ENCODE results near the gene CXCL6.
A peak's percentile ranks its signal among the peaks of the same experiment; 100 is the strongest.

CXCL6 gene

GRCh38 chr4:73839715-73840114 is 3.2 kb downstream of the CXCL6 start:
- no peak for DNase-seq (ENCODE audit: low read depth)
- no peak overlapping the region for H3K4me3 ChIP-seq (ENCODE audit: low read depth, low read length)

- no peak for DNase-seq (ENCODE audit: low read depth)
- H3K4me3 ChIP-seq (ENCODE audit: low read depth, low read length): no peak overlapping the region
Observed at GRCh38 chr4:73841243-73841925, 4.9 kb downstream of the CXCL6 start.

- no peak overlapping the region for H3K4me3 ChIP-seq (ENCODE audit: low read depth, low read length)
- no peak for DNase-seq (ENCODE audit: low read depth)
Observed at GRCh38 chr4:73842696-73843095, 6.2 kb downstream of the CXCL6 start.

- DNase-seq (ENCODE audit: low read depth): no peak
- no peak overlapping the region for H3K4me3 ChIP-seq (ENCODE audit: low read depth, low read length)
Observed at GRCh38 chr4:73843369-73843768, 6.9 kb downstream of the CXCL6 start.

- peak; percentile 66 for DNase-seq (ENCODE audit: low read depth)
- no peak overlapping the region for H3K4me3 ChIP-seq (ENCODE audit: low read depth, low read length)
Observed at GRCh38 chr4:73844345-73844744, 7.9 kb downstream of the CXCL6 start.

- DNase-seq (ENCODE audit: low read depth): no peak
- H3K4me3 ChIP-seq (ENCODE audit: low read depth, low read length): no peak overlapping the region
Observed at GRCh38 chr4:73844806-73845205, 8.3 kb downstream of the CXCL6 start.

- DNase-seq (ENCODE audit: low read depth): no peak
- no peak overlapping the region for H3K4me3 ChIP-seq (ENCODE audit: low read depth, low read length)
Observed at GRCh38 chr4:73847526-73848182, 11.2 kb downstream of the CXCL6 start.

GRCh38 chr4:73848183-73848777 is 11.8 kb downstream of the CXCL6 start:
- no peak for DNase-seq (ENCODE audit: low read depth)
- H3K4me3 ChIP-seq (ENCODE audit: low read depth, low read length): no peak overlapping the region

- DNase-seq (ENCODE audit: low read depth): no peak
- no peak overlapping the region for H3K4me3 ChIP-seq (ENCODE audit: low read depth, low read length)
Observed at GRCh38 chr4:73850261-73850970, 13.9 kb downstream of the CXCL6 start.

GRCh38 chr4:73851293-73851692 is 14.8 kb downstream of the CXCL6 start:
- DNase-seq (ENCODE audit: low read depth): no peak
- H3K4me3 ChIP-seq (ENCODE audit: low read depth, low read length): no peak overlapping the region

- H3K4me3 ChIP-seq (ENCODE audit: low read depth, low read length): no peak overlapping the region
- DNase-seq (ENCODE audit: low read depth): no peak
Observed at GRCh38 chr4:73852771-73853170, 16.3 kb downstream of the CXCL6 start.

GRCh38 chr4:73853246-73853704 is 16.8 kb downstream of the CXCL6 start, which contains the start of gene PF4V1:
TSS of gene PF4V1 (plus strand) at chr4:73853296. CDS start at chr4:73853363, 67 bp downstream.
- DNase-seq (ENCODE audit: low read depth): no peak

GRCh38 chr4:73853718-73854473 is 17.4 kb downstream of the CXCL6 start:
- DNase-seq (ENCODE audit: low read depth): no peak
- no peak overlapping the region for H3K4me3 ChIP-seq (ENCODE audit: low read depth, low read length)

More at GRCh38 chr4:73853246-73853704, 16.8 kb downstream of the CXCL6 start, which contains the start of gene PF4V1:
- H3K4me3 ChIP-seq (ENCODE audit: low read depth, low read length): no peak within 1 kb of the TSS

- no peak for DNase-seq (ENCODE audit: low read depth)
- H3K4me3 ChIP-seq (ENCODE audit: low read depth, low read length): no peak overlapping the region
Observed at GRCh38 chr4:73855406-73855805, 18.9 kb downstream of the CXCL6 start.

- DNase-seq (ENCODE audit: low read depth): peak; percentile 73
- no peak overlapping the region for H3K4me3 ChIP-seq (ENCODE audit: low read depth, low read length)
Observed at GRCh38 chr4:73856518-73856917, 20.0 kb downstream of the CXCL6 start.

- H3K4me3 ChIP-seq (ENCODE audit: low read depth, low read length): no peak overlapping the region
- DNase-seq (ENCODE audit: low read depth): no peak
Observed at GRCh38 chr4:73859614-73860088, 23.2 kb downstream of the CXCL6 start.

GRCh38 chr4:73860181-73860580 is 23.7 kb downstream of the CXCL6 start:
- DNase-seq (ENCODE audit: low read depth): no peak
- no peak overlapping the region for H3K4me3 ChIP-seq (ENCODE audit: low read depth, low read length)

GRCh38 chr4:73860917-73861316 is 24.4 kb downstream of the CXCL6 start:
- DNase-seq (ENCODE audit: low read depth): no peak
- no peak overlapping the region for H3K4me3 ChIP-seq (ENCODE audit: low read depth, low read length)

GRCh38 chr4:73862322-73862721 is 25.8 kb downstream of the CXCL6 start:
- no peak for DNase-seq (ENCODE audit: low read depth)
- H3K4me3 ChIP-seq (ENCODE audit: low read depth, low read length): no peak overlapping the region

All from skeletal muscle cell (primary cell).